ENCODE data around the gene CCDC138.

Gene CCDC138

DNA sequence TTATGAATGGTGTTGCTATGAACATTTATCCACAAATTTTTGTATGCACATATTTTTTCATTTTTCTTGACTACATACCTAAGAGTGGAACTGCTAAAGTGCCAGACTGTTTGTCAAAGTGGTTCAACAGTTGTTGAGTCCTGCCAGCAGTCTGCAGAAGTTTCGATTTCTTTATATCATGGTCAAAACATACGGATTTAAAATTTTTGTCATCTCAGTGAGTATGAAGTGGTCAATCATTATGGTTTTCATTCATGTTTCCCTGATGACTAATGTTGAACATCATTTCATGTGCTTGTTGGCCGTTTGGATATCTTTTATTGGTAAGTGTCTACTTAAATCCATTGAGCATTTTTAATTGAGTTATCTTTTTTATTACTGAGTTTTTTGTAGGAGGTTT is 39.2 kb downstream of the CCDC138 start:
- no peak for DNase-seq

- no peak for DNase-seq
Measured at GRCh38 chr2:108829578-108830310, 43.2 kb downstream of the CCDC138 start.

GRCh38 chr2:108833219-108833618 is 46.6 kb downstream of the CCDC138 start:
- DNase-seq, result no peak

DNA sequence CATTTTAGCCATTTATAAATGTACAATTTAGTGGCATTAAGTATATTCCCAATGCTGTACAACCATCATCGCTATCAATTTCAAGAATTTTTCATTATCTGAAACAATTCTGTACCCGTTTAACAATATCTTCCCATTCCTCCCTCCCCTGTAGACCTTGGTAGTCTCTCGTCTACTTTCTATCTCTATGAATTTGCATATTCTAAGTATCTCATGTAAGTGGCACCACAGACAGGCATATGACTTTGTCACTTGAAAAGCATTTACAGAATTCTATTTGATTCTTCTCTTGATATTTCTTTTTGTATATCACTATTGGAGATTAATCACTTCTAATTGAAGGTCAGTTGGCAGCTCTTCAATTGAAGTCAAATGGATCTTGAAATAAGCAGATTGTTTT is 48.0 kb downstream of the CCDC138 start:
- DNase-seq, result no peak

GRCh38 chr2:108835040-108835439 is 48.5 kb downstream of the CCDC138 start:
- DNase-seq, result no peak

DNA sequence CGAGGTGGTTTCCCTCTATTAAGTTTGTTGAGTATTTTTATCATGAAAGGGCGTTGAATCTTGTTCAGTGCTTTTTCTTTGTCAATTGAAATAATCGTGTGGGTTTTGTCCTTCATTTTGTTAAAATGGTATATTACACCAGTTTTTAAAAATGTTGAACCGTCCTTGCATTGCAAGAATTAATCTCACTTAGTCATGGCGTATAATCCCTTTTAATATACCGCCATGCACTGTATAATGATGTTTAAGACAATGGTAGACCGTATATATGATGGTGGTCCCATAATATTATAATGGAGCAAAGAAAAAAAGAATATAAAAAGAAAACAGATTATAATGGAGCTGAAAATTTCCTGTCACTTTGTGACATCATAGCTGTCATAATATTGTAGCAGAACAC is 50.6 kb downstream of the CCDC138 start:
- DNase-seq, result no peak

DNA sequence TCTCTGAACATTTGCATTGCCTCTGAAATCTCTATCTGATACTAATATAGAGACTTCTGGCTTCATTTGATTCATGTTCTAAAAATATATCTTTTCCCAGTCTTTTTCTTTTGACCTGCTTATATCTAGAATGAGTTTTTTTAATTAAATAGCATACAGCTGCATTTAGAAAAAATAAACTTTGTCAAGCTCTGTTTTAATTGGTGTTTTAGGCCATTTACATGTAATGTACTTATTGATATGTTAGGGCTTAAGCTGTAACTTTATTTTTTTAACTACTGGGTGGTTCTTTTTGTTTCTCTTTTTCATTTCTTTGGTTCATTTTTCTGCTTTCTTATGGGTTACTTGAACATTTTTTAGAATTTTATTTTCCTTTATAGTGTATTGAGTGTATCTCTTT is 54.9 kb downstream of the CCDC138 start:
- DNase-seq, result no peak

DNA sequence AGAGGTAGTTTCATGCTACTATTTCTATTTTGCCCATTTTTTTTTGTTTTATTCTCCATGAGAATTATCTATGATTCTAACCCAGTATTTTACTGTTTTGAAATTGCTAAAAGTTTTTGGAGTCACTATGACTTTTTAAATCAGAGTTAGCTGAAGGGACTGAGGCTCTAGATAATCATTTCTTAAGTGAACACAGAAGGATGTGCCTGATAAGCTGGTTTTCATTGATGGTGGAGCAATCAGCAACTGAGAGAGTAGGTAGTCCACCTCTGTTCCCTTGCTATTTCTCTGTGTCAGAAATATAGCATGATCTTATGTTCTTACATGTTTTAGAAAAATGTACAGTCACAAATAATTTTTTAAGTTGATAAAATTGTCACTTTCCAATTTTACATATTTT is 59.4 kb downstream of the CCDC138 start:
- no peak for DNase-seq

DNA sequence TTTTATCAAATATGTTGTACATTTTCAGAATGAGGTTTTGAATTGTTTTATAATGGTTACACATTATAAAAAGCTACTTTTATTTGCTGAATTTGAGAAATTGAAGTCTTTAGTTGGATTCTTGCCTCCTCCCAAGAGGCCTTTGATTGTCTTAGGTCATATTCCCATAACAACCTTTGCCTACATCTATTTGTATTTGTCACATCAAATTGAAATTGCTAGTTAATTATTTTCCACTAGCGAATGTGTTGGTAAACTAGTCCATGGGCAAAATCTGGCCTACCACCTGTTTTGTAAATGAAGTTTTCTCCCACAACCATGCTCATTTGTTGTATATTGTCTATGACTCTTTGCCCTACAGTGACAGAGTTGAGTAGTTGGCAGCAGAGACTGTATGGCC is 60.4 kb downstream of the CCDC138 start:
- no peak for DNase-seq

DNA sequence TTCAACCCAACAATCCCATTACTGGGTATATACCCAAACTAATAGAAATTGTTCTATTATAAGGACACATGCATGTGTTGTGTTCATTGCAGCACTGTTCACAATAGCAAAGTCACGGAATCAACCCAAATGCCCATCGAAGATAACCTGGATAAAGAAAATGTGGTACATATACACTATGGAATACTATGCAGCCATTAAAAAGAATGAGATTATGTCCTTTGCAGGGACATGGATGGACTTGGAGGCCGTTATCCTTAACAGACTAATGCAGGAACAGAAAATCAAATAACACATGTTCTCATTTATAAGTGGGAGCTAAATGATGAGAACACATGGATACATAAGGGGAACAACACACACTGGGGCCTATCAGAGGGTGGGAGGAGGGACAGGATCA is 65.8 kb downstream of the CCDC138 start:
- DNase-seq, result no peak

GRCh38 chr2:108853421-108853820 is 66.8 kb downstream of the CCDC138 start:
- no peak for DNase-seq

DNA sequence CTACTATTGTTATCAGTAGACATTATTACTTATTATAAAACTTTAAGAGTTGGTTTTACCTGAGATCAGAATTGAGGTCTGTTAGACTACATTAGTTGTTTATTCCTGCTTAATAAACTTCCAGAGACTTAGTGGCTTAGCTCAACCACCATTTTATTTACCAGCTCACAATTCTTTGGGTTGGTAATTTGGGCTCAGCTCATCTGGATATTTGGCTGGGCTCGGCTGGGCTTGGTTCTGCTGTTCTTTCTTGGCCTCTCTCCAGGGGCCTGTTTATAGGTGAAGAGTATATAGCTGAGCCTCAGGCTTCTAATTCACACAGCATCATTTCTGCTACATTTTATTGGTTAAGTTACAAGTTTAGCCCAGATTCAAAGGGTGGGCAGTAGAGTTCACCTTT is 67.9 kb downstream of the CCDC138 start:
- no peak for DNase-seq

DNA sequence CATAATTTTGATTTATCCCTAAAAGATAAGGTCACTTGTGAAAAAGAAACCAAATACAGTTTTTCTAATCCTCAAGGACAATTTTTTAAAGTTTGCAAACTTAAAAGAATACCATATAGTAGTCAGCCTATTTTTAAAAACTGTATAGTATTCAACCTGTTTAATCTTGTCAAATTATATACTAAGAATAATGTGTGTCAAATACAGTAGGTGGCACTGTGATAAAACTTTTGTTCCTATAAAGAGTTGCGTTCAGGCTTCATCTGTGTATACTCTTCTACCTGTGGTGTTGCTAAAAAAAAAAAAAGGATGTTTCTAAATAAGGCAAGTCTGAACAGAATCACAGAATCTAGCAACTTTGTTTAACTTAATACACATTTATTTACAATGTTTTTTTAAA is 68.6 kb downstream of the CCDC138 start:
- DNase-seq, result peak in 1 of 2 donors; percentile 9

- DNase-seq, result no peak
Measured at GRCh38 chr2:108858894-108859293, 72.3 kb downstream of the CCDC138 start.

- DNase-seq, result no peak
Measured at GRCh38 chr2:108866041-108866440, 79.5 kb downstream of the CCDC138 start.

DNA sequence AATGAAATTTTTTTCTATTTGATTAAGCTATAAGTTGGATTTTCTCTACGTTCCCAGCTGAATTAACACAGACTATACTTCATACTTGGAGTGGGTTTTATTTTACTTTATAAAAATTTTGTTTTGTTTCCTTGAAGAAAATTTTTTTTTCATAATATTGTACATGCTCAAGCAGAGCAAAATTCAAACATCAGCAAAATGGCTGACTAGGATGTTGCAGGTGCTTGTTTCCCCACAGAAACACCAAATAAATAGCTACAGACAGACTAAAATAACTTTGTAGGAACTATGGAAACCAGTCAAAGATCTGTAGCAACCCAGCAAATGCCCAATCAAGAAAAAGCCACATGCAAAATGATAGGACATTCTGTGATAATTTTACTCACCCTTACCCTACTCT is 82.3 kb downstream of the CCDC138 start:
- no peak for DNase-seq

GRCh38 chr2:108869542-108869941 is 83.0 kb downstream of the CCDC138 start:
- no peak for DNase-seq

DNA sequence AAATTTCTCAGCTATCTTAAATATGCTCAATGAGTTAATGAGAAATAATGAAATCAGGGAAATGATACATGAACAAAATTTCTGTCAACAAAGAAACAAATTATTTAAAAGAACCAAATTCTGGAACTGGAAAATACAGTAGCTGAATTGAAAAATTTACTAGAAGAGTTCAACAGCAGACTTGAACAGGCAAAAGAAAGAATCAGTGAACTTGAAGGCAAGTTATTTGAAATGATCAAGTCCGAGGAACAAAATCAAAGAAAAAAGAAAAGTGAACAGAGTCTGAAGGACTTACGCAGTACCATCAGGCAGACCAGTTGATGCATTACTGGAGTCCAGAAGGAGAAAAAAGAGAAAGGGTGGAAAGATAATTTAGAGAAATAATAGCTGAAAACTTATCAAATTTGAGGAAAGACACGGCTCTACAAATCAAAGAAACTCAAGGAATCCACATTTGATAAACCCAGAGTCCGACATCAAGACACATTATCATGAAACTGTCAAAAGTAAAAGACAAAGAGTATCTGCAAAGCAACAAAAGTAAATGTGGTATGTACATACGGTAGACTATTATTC is 83.6 kb downstream of the CCDC138 start:
- no peak for DNase-seq

- DNase-seq, result no peak
Measured at GRCh38 chr2:108877506-108877905, 90.9 kb downstream of the CCDC138 start.

DNA sequence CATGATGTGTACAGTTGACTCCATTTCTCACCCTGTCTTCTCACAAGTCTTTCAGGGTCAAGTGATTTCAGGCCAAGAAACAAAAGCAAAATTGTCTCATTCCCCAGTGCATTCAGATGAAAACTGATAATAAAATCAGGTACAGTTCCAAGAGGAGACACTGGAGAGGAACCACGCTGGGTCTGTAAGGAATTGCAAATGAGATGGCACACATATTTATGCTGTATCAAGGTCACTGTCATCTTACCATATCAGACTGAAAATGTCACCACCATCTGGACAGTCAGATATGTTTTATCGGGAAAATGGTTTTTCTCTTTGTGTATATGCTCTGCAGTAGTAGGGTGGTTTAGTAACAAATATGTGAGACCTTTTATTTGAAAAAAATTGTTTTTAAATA is 91.7 kb downstream of the CCDC138 start:
- DNase-seq, result no peak

- no peak for DNase-seq
Measured at GRCh38 chr2:108884619-108885018, 98.0 kb downstream of the CCDC138 start.

- no peak for DNase-seq
Measured at GRCh38 chr2:108889907-108890306, 103.3 kb downstream of the CCDC138 start.

GRCh38 chr2:108893277-108893676 is 106.7 kb downstream of the CCDC138 start:
- no peak for DNase-seq

- DNase-seq, result no peak
Measured at GRCh38 chr2:108894766-108895165, 108.2 kb downstream of the CCDC138 start.

DNA sequence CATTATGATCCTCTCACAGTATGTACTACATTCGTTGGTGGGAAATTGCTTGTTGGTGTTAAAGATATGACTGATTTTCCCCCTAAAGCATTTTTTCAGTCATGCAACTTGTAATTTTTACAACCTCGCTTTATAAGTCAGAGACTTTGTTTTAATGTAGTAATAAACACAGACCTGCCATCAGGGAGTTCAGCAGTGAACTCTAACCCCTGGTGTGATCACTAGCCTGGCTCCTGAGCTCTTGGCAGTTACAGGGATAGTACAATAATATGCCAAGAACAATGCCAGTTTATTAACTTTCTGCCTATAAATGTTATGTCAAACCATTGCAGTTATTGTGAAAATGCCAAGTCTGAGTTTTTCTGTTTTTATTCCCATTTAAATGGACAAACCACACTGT is 108.6 kb downstream of the CCDC138 start:
- no peak for DNase-seq
